ENCODE data around the gene MITF. TPM values are rescaled to one million over a fixed set of nuclear protein-coding genes. Genes with fewer than 3 reads are reported as not detected.

The MITF gene
- total and polyA plus RNA-seq, 2 donors (not counting 1 experiment from before 2014, with no cell fraction given), result 0.10 TPM; not detected in 1

DNA sequence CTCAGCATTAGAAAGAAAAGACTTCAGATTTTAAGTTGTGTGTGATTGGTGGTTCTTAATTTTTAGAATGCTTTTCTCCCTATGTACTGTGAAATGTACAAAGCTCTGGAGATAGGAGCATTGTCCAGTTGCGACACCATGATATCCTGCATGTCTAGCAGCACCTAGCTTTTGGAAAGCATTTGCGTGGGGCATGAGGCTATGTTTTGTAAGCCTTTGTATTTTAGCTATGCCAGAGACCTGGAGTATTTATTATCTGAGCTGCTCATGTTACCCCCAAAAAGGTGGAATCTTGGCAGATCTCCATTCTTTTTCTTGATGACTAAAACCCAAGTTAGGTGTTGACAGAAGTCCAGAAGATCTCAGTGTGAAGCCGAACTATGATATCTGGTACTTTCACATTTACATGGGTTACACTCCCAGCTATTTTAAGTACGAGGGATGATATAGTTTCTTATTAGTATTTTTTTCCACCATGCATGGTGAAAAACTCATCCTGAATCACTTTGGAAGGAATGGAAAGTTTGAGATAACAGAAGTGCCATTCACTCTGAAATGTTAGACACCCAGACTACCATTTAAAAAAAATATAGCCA lies 133.6 kb downstream of the MITF start:
- intact Hi-C loops (cut with micrococcal nuclease), result no loop called here
- no peak overlapping the region for H2AFZ ChIP-seq (ENCODE audit: insufficient read depth, low read depth, low read length, poor library complexity, severe bottlenecking)
- no peaks in the 10 kb centered on the region for H3K9me3 Mint-ChIP-seq (ENCODE audit: insufficient read depth)
- H3K4me3 ChIP-seq (ENCODE audit: control extremely low read depth in 1 of 5, extremely low read depth in 1 of 5, insufficient read depth in 1 of 5, low read depth in 2 of 5, low read length in 4 of 5), result no peak overlapping the region
- no peaks in the 10 kb centered on the region for H3K79me2 ChIP-seq (ENCODE audit: control insufficient read depth, insufficient read depth, low read length)
- H3K4me1 Mint-ChIP-seq, result no peaks in the 10 kb centered on the region
- no peak overlapping the region for H3K4me3 Mint-ChIP-seq
- ATAC-seq (ENCODE audit: low read depth), result no peak
- H3K27ac ChIP-seq (ENCODE audit: low read length in 2 of 2), result no peak overlapping the region
- ChIA-PET CTCF (no interaction called here), POLR2A (no interaction called here)
- DNase-seq, result no peak
- TF ChIP-seq EZH2 (IDR thresholded peaks at IDR 0.05; ENCODE audit: borderline replicate concordance, insufficient read depth, low read depth, low read length, poor library complexity, severe bottlenecking), result no peak
- TF ChIP-seq, protein P1, sequence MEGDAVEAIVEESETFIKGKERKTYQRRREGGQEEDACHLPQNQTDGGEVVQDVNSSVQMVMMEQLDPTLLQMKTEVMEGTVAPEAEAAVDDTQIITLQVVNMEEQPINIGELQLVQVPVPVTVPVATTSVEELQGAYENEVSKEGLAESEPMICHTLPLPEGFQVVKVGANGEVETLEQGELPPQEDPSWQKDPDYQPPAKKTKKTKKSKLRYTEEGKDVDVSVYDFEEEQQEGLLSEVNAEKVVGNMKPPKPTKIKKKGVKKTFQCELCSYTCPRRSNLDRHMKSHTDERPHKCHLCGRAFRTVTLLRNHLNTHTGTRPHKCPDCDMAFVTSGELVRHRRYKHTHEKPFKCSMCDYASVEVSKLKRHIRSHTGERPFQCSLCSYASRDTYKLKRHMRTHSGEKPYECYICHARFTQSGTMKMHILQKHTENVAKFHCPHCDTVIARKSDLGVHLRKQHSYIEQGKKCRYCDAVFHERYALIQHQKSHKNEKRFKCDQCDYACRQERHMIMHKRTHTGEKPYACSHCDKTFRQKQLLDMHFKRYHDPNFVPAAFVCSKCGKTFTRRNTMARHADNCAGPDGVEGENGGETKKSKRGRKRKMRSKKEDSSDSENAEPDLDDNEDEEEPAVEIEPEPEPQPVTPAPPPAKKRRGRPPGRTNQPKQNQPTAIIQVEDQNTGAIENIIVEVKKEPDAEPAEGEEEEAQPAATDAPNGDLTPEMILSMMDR (IDR thresholded peaks at IDR 0.05), result no peak
- H3K27me3 ChIP-seq (replicated peaks in 1 of 4; ENCODE audit: control extremely low read depth in 1 of 4, control insufficient read depth in 3 of 4, insufficient read depth in 4 of 4, low read length in 3 of 4), result no peaks in the 10 kb centered on the region
- WGBS (ENCODE audit: insufficient coverage), result no CpG with 5 or more reads among the region's 4 CpGs
- no peaks in the 10 kb centered on the region for H3K27me3 Mint-ChIP-seq
- H3K9me3 ChIP-seq (ENCODE audit: control extremely low read depth in 1 of 3, control insufficient read depth in 2 of 3, insufficient read depth in 1 of 3, low read length in 2 of 3), result no peaks in the 10 kb centered on the region
- no peaks in the 10 kb centered on the region for H3K36me3 ChIP-seq (replicated peaks in 1 of 2; ENCODE audit: control extremely low read depth in 1 of 2, control insufficient read depth in 1 of 2, extremely low read depth in 1 of 2, insufficient read depth in 2 of 2, low read length in 1 of 2)
- H3K4me1 ChIP-seq (ENCODE audit: control insufficient read depth in 2 of 2, insufficient read depth in 2 of 2, low read length in 2 of 2), result no peaks in the 10 kb centered on the region
- H3K27ac Mint-ChIP-seq, result no peak overlapping the region
- H4K20me1 ChIP-seq (ENCODE audit: control insufficient read depth, insufficient read depth, low read length, poor library complexity, severe bottlenecking), result no peaks in the 10 kb centered on the region
- H3K4me2 ChIP-seq (replicated peaks; ENCODE audit: low read depth, low read length, poor library complexity, severe bottlenecking), result no peak overlapping the region
- H3K9ac ChIP-seq (ENCODE audit: low read length), result no peak overlapping the region

DNA sequence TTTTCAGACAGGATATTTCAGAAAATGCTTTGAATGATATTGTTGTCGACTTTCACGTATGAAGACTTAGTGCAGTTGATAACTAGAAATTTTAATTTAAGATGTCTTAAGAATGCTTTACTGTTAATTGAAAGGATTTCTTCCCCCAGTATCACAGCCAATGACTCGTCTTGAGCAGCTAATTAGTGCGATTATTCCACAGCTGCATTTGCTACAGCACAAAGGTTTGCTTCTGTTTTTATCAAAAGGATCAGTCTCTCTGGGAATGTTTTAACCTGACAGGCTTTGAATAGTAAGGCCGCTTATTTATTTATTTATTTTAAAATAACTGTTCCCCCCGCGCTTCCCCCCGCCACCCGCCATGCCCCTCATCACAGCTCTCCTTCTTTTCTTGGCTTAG lies 136.8 kb downstream of the MITF start:
- Histone ChIP-seq H2AFZ (ENCODE audit: insufficient read depth, low read depth, low read length, poor library complexity, severe bottlenecking) (no peak overlapping the region), H4K20me1 (ENCODE audit: control insufficient read depth, insufficient read depth, low read length, poor library complexity, severe bottlenecking) (no peaks in the 10 kb centered on the region), H3K27me3 (replicated peaks in 1 of 4; ENCODE audit: control extremely low read depth in 1 of 4, control insufficient read depth in 3 of 4, insufficient read depth in 4 of 4, low read length in 3 of 4) (no peaks in the 10 kb centered on the region), H3K4me3 (ENCODE audit: control extremely low read depth in 1 of 5, extremely low read depth in 1 of 5, insufficient read depth in 1 of 5, low read depth in 2 of 5, low read length in 4 of 5) (no peak overlapping the region), H3K9me3 (ENCODE audit: control extremely low read depth in 1 of 3, control insufficient read depth in 2 of 3, insufficient read depth in 1 of 3, low read length in 2 of 3) (peaks cover 0 to 3% (median 0%) of the 10 kb centered on the region in 3 donors), H3K79me2 (ENCODE audit: control insufficient read depth, insufficient read depth, low read length) (no peaks in the 10 kb centered on the region), H3K9ac (ENCODE audit: low read length) (no peak overlapping the region), H3K36me3 (replicated peaks in 1 of 2; ENCODE audit: control extremely low read depth in 1 of 2, control insufficient read depth in 1 of 2, extremely low read depth in 1 of 2, insufficient read depth in 2 of 2, low read length in 1 of 2) (no peaks in the 10 kb centered on the region), H3K27ac (ENCODE audit: low read length in 2 of 2) (no peak overlapping the region), H3K4me2 (replicated peaks; ENCODE audit: low read depth, low read length, poor library complexity, severe bottlenecking) (no peak overlapping the region), H3K4me1 (ENCODE audit: control insufficient read depth in 2 of 2, insufficient read depth in 2 of 2, low read length in 2 of 2) (no peaks in the 10 kb centered on the region)
- no CpG with 5 or more reads among the region's 9 CpGs for WGBS (ENCODE audit: insufficient coverage)
- no peak overlapping the region for H3K27ac Mint-ChIP-seq
- intact Hi-C loops (cut with micrococcal nuclease), result no loop called here
- TF ChIP-seq, protein P1 (IDR thresholded peaks at IDR 0.05), result no peak
- no peak for TF ChIP-seq EZH2 (IDR thresholded peaks at IDR 0.05; ENCODE audit: borderline replicate concordance, insufficient read depth, low read depth, low read length, poor library complexity, severe bottlenecking)
- ChIA-PET CTCF (no interaction called here), POLR2A (no interaction called here)
- ATAC-seq (ENCODE audit: low read depth) (no peak), DNase-seq (no peak)
- H3K27me3 Mint-ChIP-seq, result no peaks in the 10 kb centered on the region
- H3K9me3 Mint-ChIP-seq (ENCODE audit: insufficient read depth), result no peaks in the 10 kb centered on the region
- H3K4me3 Mint-ChIP-seq, result no peak overlapping the region
- H3K4me1 Mint-ChIP-seq, result peaks cover 11% of the 10 kb centered on the region
